NCI-H2171 (cell line): ENCODE measurements around the gene FOXL3.
"Not testable (repeated sequence)": the region's sequence is repeated elsewhere in the genome, so short reads cannot be mapped to it uniquely, and the experiment has no call there.

Experiments used
- DNase-seq: peaks from one replicate; lab custom pipeline; 2025; lab: John Stamatoyannopoulos, UW

FOXL3 gene

GRCh38 chr7:323410-323809 lies 33.4 kb downstream of the FOXL3 start:
- no peak for DNase-seq

DNA sequence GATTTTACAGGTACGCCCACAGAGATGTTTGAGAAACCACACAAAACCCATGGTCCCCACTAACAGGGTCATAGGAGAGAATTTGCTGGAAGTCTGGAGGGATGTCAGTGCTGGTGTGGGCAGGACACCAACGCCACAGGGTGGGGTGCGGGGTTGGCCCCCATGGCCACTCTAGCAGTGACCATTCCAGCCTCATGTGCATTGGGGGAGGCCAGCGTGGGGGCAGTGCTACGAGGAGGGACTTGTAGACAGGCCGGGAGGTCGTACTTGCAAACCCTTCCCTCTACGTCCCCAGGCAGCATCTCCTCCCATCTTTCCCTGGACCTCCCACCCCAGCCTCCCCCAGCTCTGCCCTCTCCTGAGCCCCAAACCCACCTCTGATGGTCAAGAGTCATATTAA lies 34.0 kb downstream of the FOXL3 start:
- no peak for DNase-seq

GRCh38 chr7:325051-325798 lies 35.3 kb downstream of the FOXL3 start:
- no peak for DNase-seq

GRCh38 chr7:325811-326210 lies 35.8 kb downstream of the FOXL3 start:
- no peak for DNase-seq

DNA sequence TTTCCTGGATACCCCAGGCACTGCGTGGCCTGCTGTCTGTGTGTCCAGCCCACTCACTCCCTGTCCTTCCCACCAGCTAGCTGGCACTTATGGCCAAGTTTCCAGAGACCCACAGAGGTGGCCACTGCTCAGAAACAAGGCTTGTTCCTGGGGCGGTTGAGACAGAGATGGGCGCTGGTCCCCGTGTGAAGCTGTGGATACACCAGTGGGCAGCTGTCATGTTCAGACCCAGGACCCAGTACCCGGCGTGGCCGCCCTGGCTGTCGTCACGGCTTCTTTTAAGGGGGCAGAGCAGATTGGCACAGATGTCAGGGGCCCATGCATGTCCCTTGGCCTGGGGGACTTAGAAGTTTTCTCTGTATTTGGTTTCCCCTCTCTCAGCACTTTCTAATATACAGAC lies 36.3 kb downstream of the FOXL3 start:
- no peak for DNase-seq

GRCh38 chr7:326809-327232 lies 36.9 kb downstream of the FOXL3 start:
- DNase-seq = no peak

- no peak for DNase-seq
Observed at GRCh38 chr7:327233-327931, 37.4 kb downstream of the FOXL3 start.

- no peak for DNase-seq
Observed at GRCh38 chr7:327991-328702, 38.2 kb downstream of the FOXL3 start.

- no peak for DNase-seq
Observed at GRCh38 chr7:329691-330281, 39.8 kb downstream of the FOXL3 start.

- DNase-seq = no peak
Observed at GRCh38 chr7:330511-331230, 40.7 kb downstream of the FOXL3 start.

- no peak for DNase-seq
Observed at GRCh38 chr7:332020-332517, 42.1 kb downstream of the FOXL3 start.

- peak; percentile 75 for DNase-seq
Observed at GRCh38 chr7:332646-333392, 42.8 kb downstream of the FOXL3 start.

DNA sequence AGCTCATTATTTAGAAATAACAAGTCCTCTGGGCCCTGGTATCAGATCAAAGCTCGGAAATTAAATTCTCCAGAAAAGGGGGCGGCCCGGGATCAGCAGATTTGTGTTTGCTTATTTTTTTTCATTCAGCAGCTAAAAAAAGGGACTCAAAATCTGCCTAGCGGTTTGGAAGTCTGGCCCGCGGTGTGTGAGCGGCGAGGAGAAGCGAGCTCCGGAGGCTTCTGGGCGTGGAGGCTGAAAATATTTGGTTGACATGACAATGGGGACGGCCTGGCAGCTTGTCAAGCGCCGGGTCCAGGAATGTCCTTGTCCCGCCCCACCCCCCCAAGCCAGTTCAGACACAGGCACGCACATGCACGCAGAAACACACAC lies 43.4 kb downstream of the FOXL3 start:
- DNase-seq = peak; percentile 50

DNA sequence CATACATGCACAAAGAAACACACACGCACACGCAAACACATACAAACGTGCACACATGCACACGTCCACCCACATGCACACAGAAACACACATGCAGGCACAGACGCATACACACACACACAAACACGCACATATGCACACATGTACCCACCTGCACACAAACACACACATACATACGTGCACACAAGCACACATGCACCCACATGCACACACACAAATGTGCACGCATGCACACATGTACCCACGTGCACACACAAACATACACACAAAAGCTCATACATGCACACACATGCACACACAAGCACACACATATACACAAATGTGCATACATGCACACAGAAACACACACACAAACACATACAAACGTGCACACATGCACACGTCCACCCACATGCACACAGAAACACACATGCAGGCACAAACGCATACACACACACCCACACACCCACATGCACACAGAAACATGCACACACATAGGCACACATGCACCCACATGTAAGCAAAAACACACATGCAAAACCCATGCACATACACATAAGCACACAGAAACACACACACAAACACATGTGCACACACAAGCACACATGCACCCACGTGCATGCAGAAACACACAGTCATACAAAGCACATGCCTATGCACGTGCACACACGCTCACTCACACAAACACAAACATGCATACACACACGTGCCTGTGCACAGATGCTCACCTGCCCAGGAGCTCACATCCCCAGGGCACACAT lies 44.8 kb downstream of the FOXL3 start:
- no peak for DNase-seq

- no peak for DNase-seq
Observed at GRCh38 chr7:335358-336148, 45.6 kb downstream of the FOXL3 start.

- not testable (repeated sequence) for DNase-seq
Observed at GRCh38 chr7:336149-336533, 46.2 kb downstream of the FOXL3 start.

GRCh38 chr7:336810-337566 lies 47.0 kb downstream of the FOXL3 start:
- no peak for DNase-seq

- no peak for DNase-seq
Observed at GRCh38 chr7:337567-337951, 47.6 kb downstream of the FOXL3 start.
